ENCODE results near the gene RGL4. TPM values are rescaled to one million over a fixed set of nuclear protein-coding genes. Genes with fewer than 3 reads are reported as not detected.
"Not testable (repeated sequence)": the region's sequence is repeated elsewhere in the genome, so short reads cannot be mapped to it uniquely, and the experiment has no call there.

The RGL4 gene
- total and polyA plus RNA-seq, 2 of the 13 experiments (the other 11 are each of a cell fraction or from before 2014, with no cell fraction given), result not detected

- POLR2A ChIA-PET, result no interaction called here
- H3K4me2 ChIP-seq (ENCODE audit: low read depth, low read length), result no peak overlapping the region
- H3K36me3 ChIP-seq (replicated peaks in 1 of 2; ENCODE audit: control insufficient read depth in 1 of 2, insufficient read depth in 2 of 2, low read length in 2 of 2), result no peaks in the 10 kb centered on the region
- no peak overlapping the region for H3K4me3 ChIP-seq (replicated peaks in 1 of 3; ENCODE audit: insufficient read depth in 1 of 3, low read depth in 2 of 3, low read length in 3 of 3)
- 0 out of 5 replicates have a peak, but pooled peaks cover 0 to 4% of the 10 kb centered on the region in 2 experiments for H3K27me3 ChIP-seq (ENCODE audit: control insufficient read depth in 1 of 2, insufficient read depth in 2 of 2, low read length in 2 of 2)
- CTCF ChIA-PET (ENCODE audit: low intra/inter-chr PET ratio, low total read pairs), result no interaction called here
- ATAC-seq, result no peak
- no peaks in the 10 kb centered on the region for H3K9me3 ChIP-seq (ENCODE audit: low read length)
- BruUV-seq (replicated peaks), result no TSS peak
- no peaks in the 10 kb centered on the region for H3K79me2 ChIP-seq (ENCODE audit: insufficient read depth, low read length)
- peaks cover 13% of the 10 kb centered on the region; the same call in 1 of the 2 replicates for H3K4me1 ChIP-seq (ENCODE audit: insufficient read depth, low read length)
- no peak overlapping the region for H3K27ac ChIP-seq (ENCODE audit: extremely low read length, insufficient read depth, low read length)
- intact Hi-C loops (cut with micrococcal nuclease; ENCODE audit: unreplicated experiment) (no loop called here), in situ Hi-C loops (cut with HindIII; ENCODE audit: extremely low pct_ligation_motif_present, low pct_unique_long_range_greater_than_20kb) (no loop called here)
- WGBS (ENCODE audit: low lambda C conversion rate), result 82% methylated on average over 2 of the region's 2 CpGs
- DNase-seq (ENCODE audit: low spot score), result no peak
- FAIRE-seq, result no peak
- H2AFZ ChIP-seq (ENCODE audit: low read length), result no peak overlapping the region
- no peaks in the 10 kb centered on the region for H4K20me1 ChIP-seq (ENCODE audit: insufficient read depth, low read length)
- H3K9ac ChIP-seq (ENCODE audit: insufficient read depth, low read depth, low read length), result no peak overlapping the region
- TF ChIP-seq ZNF441 (CRISPR knock-in tag; IDR thresholded peaks at IDR 0.05; ENCODE audit: borderline replicate concordance), result no peak
Measured at GRCh38 chr22:23722724-23723123, 31.9 kb downstream of the RGL4 start.

GRCh38 chr22:23728108-23728507 is 37.3 kb downstream of the RGL4 start:
- WGBS (ENCODE audit: low lambda C conversion rate), result 43% methylated on average over 4 of the region's 4 CpGs
- H3K79me2 ChIP-seq (ENCODE audit: insufficient read depth, low read length); CTCF ChIA-PET (ENCODE audit: low intra/inter-chr PET ratio, low total read pairs); H3K4me1 ChIP-seq (ENCODE audit: insufficient read depth, low read length); H3K36me3 ChIP-seq (replicated peaks in 1 of 2; ENCODE audit: control insufficient read depth in 1 of 2, insufficient read depth in 2 of 2, low read length in 2 of 2); H3K27ac ChIP-seq (ENCODE audit: extremely low read length, insufficient read depth, low read length); BruUV-seq (replicated peaks); H3K4me3 ChIP-seq (replicated peaks in 1 of 3; ENCODE audit: insufficient read depth in 1 of 3, low read depth in 2 of 3, low read length in 3 of 3); H3K4me2 ChIP-seq (ENCODE audit: low read depth, low read length); DNase-seq (ENCODE audit: low spot score); H3K9me3 ChIP-seq (ENCODE audit: low read length); H3K27me3 ChIP-seq (ENCODE audit: control insufficient read depth in 1 of 2, insufficient read depth in 2 of 2, low read length in 2 of 2); intact Hi-C loops (cut with micrococcal nuclease; ENCODE audit: unreplicated experiment); ATAC-seq; in situ Hi-C loops (cut with HindIII; ENCODE audit: extremely low pct_ligation_motif_present, low pct_unique_long_range_greater_than_20kb); H3K9ac ChIP-seq (ENCODE audit: insufficient read depth, low read depth, low read length); H2AFZ ChIP-seq (ENCODE audit: low read length); H4K20me1 ChIP-seq (ENCODE audit: insufficient read depth, low read length); FAIRE-seq: not testable (repeated sequence)
- POLR2A ChIA-PET, result interaction anchor here (1.2 kb wide), 1 partner anchor 11 kb away, joined by 3 read pairs; no protein-coding TSS in a partner anchor

- CTCF ChIA-PET (ENCODE audit: low intra/inter-chr PET ratio, low total read pairs), result no interaction called here
- intact Hi-C loops (cut with micrococcal nuclease; ENCODE audit: unreplicated experiment), result no loop called here
- FAIRE-seq, result no peak
Measured at GRCh38 chr22:23737696-23738095, 46.9 kb downstream of the RGL4 start.

More at GRCh38 chr22:23737696-23738095, 46.9 kb downstream of the RGL4 start:
- Histone ChIP-seq H3K9me3 (ENCODE audit: low read length) (no peaks in the 10 kb centered on the region), H4K20me1 (ENCODE audit: insufficient read depth, low read length) (no peaks in the 10 kb centered on the region), H3K4me2 (ENCODE audit: low read depth, low read length) (no peak overlapping the region), H3K79me2 (ENCODE audit: insufficient read depth, low read length) (no peaks in the 10 kb centered on the region), H3K27me3 (ENCODE audit: control insufficient read depth in 1 of 2, insufficient read depth in 2 of 2, low read length in 2 of 2) (no peaks in the 10 kb centered on the region; a peak in 1 of 5 replicates), H3K4me1 (ENCODE audit: insufficient read depth, low read length) (no peaks in the 10 kb centered on the region), H3K27ac (ENCODE audit: extremely low read length, insufficient read depth, low read length) (no peak overlapping the region), H2AFZ (ENCODE audit: low read length) (no peak overlapping the region), H3K4me3 (replicated peaks in 1 of 3; ENCODE audit: insufficient read depth in 1 of 3, low read depth in 2 of 3, low read length in 3 of 3) (no peak overlapping the region), H3K36me3 (replicated peaks in 1 of 2; ENCODE audit: control insufficient read depth in 1 of 2, insufficient read depth in 2 of 2, low read length in 2 of 2) (peaks cover 1 to 5% of the 10 kb centered on the region in 2 experiments; a peak in 3 of 5 replicates), H3K9ac (ENCODE audit: insufficient read depth, low read depth, low read length) (no peak overlapping the region)
- POLR2A ChIA-PET, result no interaction called here
- in situ Hi-C loops (cut with HindIII; ENCODE audit: extremely low pct_ligation_motif_present, low pct_unique_long_range_greater_than_20kb), result no loop called here
- BruUV-seq (replicated peaks), result no TSS peak
- no peak for TF ChIP-seq ATF2 (CRISPR knock-in tag; IDR thresholded peaks at IDR 0.05)
- no peak for TF ChIP-seq IRX3 (CRISPR knock-in tag; IDR thresholded peaks at IDR 0.05; ENCODE audit: borderline replicate concordance, low read depth)
- TF ChIP-seq AKAP8 (CRISPR knock-in tag; IDR thresholded peaks at IDR 0.05), result no peak
- TF ChIP-seq ZNF563 (CRISPR knock-in tag; IDR thresholded peaks at IDR 0.05), result no peak
- TF ChIP-seq SIX4 (CRISPR knock-in tag; IDR thresholded peaks at IDR 0.05), result no peak
- no peak for TF ChIP-seq DRAP1 (CRISPR knock-in tag; IDR thresholded peaks at IDR 0.05)
- no peak for TF ChIP-seq ZNF562 (CRISPR knock-in tag; IDR thresholded peaks at IDR 0.05; ENCODE audit: borderline replicate concordance)
- no peak for TF ChIP-seq MBD4 (IDR thresholded peaks at IDR 0.05; ENCODE audit: borderline replicate concordance, low read length)
- no peak for TF ChIP-seq TOPORS (CRISPR knock-in tag; IDR thresholded peaks at IDR 0.05)
- no peak for TF ChIP-seq ZNF224 (CRISPR knock-in tag; IDR thresholded peaks at IDR 0.05)
- no peak for TF ChIP-seq BHLHE40 (IDR thresholded peaks at IDR 0.05; ENCODE audit: low read length)
- ATAC-seq (no peak), DNase-seq (ENCODE audit: low spot score) (no peak)
